GM12864 (cell line): ENCODE results near the gene YTHDF1.

ENCODE experiments used
- DNase-seq: peaks from one replicate; pipeline ENCODE4 v3.0.0-alpha.2; 2011; ENCODE audit warnings: low read depth
- H3K4me3 ChIP-seq: 2 replicates; pipeline ENCODE4 v1.5.1; 2011; ENCODE audit warnings: mild to moderate bottlenecking, low read depth, low read length, control low read depth
- TF ChIP-seq, protein P1 (sequence below): IDR thresholded peaks from 2 replicates; pipeline ENCODE4 v1.5.1; 2011; ENCODE audit warnings: low read depth, mild to moderate bottlenecking, moderate library complexity, low read length, control low read depth, inconsistent platforms; ENCODE audit errors: missing control alignments

The YTHDF1 gene

DNA sequence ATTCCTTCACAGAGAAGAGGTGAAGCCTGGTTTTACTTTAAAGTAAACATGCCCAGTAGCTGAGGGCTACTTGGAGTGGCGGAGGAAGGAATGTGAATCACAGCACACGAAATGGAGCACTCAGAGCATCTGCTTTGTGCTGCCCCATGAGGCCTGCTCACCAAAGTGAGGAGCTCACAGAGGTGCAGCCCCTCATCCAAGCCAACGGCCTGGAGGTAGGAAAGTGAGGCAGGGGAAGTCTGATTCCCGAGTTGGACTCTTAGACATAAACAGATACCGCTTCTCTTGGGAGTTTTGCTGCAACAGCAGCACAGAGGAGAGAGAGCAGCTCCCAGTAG is 3.6 kb downstream of the YTHDF1 start:
- TF ChIP-seq, protein P1, sequence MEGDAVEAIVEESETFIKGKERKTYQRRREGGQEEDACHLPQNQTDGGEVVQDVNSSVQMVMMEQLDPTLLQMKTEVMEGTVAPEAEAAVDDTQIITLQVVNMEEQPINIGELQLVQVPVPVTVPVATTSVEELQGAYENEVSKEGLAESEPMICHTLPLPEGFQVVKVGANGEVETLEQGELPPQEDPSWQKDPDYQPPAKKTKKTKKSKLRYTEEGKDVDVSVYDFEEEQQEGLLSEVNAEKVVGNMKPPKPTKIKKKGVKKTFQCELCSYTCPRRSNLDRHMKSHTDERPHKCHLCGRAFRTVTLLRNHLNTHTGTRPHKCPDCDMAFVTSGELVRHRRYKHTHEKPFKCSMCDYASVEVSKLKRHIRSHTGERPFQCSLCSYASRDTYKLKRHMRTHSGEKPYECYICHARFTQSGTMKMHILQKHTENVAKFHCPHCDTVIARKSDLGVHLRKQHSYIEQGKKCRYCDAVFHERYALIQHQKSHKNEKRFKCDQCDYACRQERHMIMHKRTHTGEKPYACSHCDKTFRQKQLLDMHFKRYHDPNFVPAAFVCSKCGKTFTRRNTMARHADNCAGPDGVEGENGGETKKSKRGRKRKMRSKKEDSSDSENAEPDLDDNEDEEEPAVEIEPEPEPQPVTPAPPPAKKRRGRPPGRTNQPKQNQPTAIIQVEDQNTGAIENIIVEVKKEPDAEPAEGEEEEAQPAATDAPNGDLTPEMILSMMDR: no peak
- no peak for DNase-seq
- no peak overlapping the region for H3K4me3 ChIP-seq

DNA sequence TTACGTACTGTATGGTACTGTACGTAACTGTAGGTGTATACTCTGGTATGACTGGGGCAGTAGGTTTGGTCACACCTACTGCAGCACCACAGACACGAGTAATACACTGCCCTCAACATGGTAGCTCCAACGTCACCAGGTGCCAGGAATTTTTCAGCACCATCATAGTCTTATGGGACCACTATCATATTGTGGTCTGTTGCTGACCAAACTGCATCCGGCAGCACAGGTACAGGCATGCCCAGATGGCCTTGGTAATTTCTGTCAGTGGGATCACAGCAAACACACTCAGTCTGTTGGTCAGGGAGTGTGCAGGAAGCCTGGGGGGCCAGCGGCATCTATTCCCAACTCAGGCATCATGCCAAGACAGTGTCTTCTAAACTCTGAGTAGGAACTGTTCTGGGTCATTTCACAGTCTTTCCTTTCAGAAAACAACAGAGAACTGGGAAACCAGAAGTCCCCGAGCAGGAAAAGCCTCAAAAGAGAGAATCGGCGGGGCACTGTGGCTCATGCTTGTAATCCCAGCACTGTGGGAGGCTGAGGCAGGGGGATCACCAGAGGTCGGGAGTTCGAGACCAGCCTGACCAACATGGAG is 5.8 kb downstream of the YTHDF1 start:
- no peak overlapping the region for H3K4me3 ChIP-seq
- DNase-seq: no peak
- TF ChIP-seq, protein P1: no peak

DNA sequence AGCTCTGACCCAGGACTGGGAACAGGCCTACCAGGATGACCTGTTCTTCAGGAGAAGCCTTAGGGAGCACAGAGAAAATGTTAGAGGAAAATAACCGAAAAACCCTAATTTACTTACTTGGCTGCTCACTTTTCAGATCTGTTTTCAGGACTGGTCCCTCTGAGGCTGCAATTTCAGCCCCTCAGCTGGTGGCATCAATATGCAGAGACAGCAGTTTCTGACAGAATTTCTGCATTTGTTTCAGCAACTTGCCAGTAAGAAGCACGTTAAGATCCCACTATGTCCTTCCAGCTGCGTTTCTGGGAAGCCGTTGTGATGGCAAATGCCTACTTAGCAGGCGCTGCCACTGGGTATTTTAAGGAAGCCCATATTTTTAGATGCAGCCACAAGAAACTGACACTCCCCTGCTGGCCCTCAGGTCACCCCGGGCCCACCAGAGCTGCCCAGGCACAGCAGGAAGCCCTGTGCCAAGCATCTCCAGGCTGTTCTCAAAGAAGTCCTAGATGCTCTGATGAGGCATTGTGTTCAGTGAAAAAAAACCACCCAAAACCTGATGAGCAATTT is 7.5 kb downstream of the YTHDF1 start:
- DNase-seq: no peak
- TF ChIP-seq, protein P1: no peak
- H3K4me3 ChIP-seq: no peak overlapping the region

DNA sequence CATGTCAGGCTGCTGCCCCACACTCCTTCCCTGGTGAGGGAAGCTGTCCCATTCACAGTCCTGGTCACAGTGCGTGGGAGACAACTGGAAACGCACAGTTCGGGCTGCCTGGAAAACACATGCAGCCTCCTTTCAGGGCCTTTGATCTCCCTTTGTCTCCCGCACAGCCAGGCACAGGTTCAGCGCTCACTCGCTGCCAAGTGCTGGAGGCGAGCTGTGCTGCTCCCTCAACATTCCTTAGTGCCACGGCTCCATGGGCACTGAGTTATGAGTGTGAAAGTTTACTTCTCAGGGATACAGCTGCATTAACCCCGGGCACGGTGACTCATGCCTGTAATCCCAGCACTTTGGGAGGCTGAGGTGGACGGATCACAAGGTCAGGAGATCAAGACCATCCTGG is 9.1 kb downstream of the YTHDF1 start:
- no peak overlapping the region for H3K4me3 ChIP-seq
- no peak for DNase-seq
- TF ChIP-seq, protein P1: no peak

DNA sequence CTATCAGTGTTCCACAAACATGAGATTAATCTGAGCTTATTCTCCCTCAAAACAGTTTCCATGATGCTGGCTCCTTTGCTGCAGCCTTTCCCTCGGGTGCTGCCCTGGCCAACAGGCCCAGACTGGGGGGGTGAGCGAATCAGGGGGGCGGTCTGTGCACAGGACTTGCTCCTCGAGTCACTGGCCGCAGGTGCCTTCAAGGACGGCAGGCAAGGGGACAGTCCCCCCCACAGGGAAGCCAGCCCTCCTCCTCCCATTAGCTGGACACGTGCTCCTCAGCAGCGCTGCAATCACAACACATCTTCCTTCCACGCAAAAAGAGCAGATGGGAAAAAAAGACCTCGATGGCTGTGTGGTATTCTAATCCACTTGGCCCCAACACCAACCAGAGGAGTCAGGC is 10.0 kb downstream of the YTHDF1 start:
- TF ChIP-seq, protein P1: no peak
- no peak for DNase-seq
- H3K4me3 ChIP-seq: no peak overlapping the region

DNA sequence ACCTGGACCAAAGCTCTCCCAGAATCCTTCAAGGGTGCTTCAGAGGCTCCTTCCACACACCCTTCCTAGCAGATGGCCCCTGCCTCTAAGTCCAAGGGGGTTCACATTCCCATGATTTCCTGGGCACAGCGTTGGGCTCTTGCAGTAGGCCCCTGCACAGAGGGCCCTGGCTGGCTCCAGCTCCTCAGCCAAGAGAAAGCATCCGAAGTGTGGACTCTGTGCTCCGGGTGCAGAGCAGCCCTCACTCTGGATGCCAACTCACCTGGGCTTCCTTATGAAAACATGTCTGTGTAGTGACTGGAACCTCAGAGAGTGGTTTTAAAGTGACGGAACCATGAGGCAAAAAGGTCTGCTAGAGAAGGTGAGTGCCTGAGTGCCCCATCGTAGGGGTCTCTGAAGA is 11.6 kb downstream of the YTHDF1 start:
- TF ChIP-seq, protein P1: no peak
- H3K4me3 ChIP-seq: no peak overlapping the region
- no peak for DNase-seq
